Testis (tissue), 3 donors: ENCODE measurements around the gene KRT81. TPM values are rescaled to one million over a fixed set of nuclear protein-coding genes. Genes with fewer than 3 reads are reported as not detected.

Experiments
- DNase-seq: peaks from one replicate; pipeline ENCODE4 v3.0.0-alpha.2; 2019
- H3K27ac ChIP-seq, 2 donors: fragments of 200-600 bp; sonication (generic); one replicate each; pipeline ENCODE4 v1.5.1; 2019
- H3K27me3 ChIP-seq: fragments of 200-600 bp; sonication (generic); one replicate; pipeline ENCODE4 v1.5.1; 2019
- H3K36me3 ChIP-seq: fragments of 200-600 bp; sonication (generic); one replicate; pipeline ENCODE4 v1.5.1; 2017; ENCODE audit warnings: low read depth; ENCODE audit errors: missing control alignments
- H3K4me1 ChIP-seq: fragments of 200-600 bp; sonication (generic); one replicate; pipeline ENCODE4 v1.5.1; 2019
- H3K4me3 ChIP-seq, 2 donors: fragments of 200-600 bp; sonication (generic); one replicate each; pipeline ENCODE4 v1.5.1; 2017 to 2019
- H3K9me3 ChIP-seq: fragments of 200-600 bp; sonication (generic); one replicate; pipeline ENCODE4 v1.5.1; 2017
- POLR2A ChIP-seq: fragments of 450-650 bp; IDR thresholded peaks from one replicate; pipeline ENCODE4 v1.6.1; 2017; ENCODE audit warnings: antibody characterized with exemption, mild to moderate bottlenecking, moderate library complexity
- WGBS, 2 donors: methylation state at CpG; one replicate each; pipeline ENCODE4 v1.1.5; 2018; 5-methylcytosine and 5-hydroxymethylcytosine counted together
- intact Hi-C: fragments of 100-400 bp; cut with DNase I; formaldehyde crosslinking; loops from one replicate; pipeline ENCODE4 v1.15.1; 2023; ENCODE audit warnings: low total_unique reads
- polyA plus RNA-seq: library from polyadenylated mRNA; stranded (reverse); fragments of 350-450 nt; fragmentation: Illumina TruSeq; extraction: RNeasy Lipid Tissue Mini Kit (QIAGEN cat#74804); gene quantifications from one replicate; pipeline ENCODE4 v1.2.3, GENCODE V29; 2014; ENCODE audit warnings: low read depth, low replicate concordance; ENCODE audit not compliant: insufficient read depth
- total RNA-seq, 2 donors: library from RNA; depleted of rRNA; stranded (reverse); fragments of >200 nt; gene quantifications; one replicate each; pipeline ENCODE4 v1.2.3, GENCODE V29; 2016
- TF ChIP-seq, protein P1 (sequence below), 3 experiments: fragments of 450-650 bp in 2 of 3; fragments of 200-600 bp in 1 of 3; sonication (generic) in 1 of 3; IDR thresholded peaks; one replicate each; pipeline ENCODE4 v1.5.1; 2016 to 2019; ENCODE audit warnings: antibody characterized with exemption in 3 of 3, mild to moderate bottlenecking in 2 of 3, moderate library complexity in 1 of 3

Gene KRT81
- total and polyA plus RNA-seq, 3 donors from 2014 or later: 0.74 TPM; not detected in 2

DNA sequence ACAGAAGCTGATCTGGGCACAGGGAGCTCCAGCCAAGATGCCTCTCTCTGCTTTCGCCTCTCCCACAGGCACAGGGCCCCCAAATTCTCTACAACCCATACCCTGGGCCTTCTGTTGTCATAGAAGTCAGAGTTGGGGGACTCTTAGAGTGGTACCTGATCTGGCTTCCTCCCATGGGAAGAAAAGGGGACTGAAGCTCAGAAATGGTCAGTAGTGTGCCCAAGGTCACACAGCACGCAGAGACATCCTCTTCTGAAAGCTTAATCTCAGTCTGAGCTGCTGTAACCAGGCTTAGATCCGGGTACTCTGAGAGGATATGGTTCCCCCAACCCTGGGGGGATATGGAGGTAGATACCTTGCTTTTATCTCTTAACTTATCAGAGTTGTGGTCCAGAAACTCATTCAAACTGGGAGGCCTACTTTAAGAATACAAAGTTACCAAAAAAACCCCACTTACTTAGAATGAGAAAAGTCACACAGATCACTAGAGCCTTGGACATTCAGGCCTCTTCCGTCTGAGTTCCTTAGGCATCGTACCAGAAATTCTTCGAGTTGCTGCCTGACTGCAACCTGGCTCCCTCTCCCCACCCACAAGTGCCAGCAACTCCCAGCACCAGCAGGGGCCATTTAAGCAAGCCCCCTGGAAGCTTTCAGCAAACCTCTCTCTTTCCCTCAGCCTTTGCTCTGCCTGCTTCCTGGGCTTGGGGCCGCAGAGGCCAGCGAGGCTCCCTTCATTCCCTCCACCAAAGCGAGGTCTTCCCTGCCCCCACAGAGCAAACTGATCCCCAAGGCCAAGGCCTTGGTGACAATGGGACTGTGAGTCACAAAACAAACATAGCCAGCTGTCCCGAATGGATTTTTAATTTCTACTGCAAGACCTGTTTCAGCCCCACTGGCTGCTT lies 44.4 kb downstream of the KRT81 start:
- 53 to 66% methylated on average over 8 to 10 of the region's 10 CpGs for WGBS, 2 donors
- TF ChIP-seq, protein P1, sequence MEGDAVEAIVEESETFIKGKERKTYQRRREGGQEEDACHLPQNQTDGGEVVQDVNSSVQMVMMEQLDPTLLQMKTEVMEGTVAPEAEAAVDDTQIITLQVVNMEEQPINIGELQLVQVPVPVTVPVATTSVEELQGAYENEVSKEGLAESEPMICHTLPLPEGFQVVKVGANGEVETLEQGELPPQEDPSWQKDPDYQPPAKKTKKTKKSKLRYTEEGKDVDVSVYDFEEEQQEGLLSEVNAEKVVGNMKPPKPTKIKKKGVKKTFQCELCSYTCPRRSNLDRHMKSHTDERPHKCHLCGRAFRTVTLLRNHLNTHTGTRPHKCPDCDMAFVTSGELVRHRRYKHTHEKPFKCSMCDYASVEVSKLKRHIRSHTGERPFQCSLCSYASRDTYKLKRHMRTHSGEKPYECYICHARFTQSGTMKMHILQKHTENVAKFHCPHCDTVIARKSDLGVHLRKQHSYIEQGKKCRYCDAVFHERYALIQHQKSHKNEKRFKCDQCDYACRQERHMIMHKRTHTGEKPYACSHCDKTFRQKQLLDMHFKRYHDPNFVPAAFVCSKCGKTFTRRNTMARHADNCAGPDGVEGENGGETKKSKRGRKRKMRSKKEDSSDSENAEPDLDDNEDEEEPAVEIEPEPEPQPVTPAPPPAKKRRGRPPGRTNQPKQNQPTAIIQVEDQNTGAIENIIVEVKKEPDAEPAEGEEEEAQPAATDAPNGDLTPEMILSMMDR (IDR thresholded peaks at IDR 0.05): no peak
- no peak for TF ChIP-seq POLR2A
- intact Hi-C loops: no loop called here
- H3K4me1 ChIP-seq: no peaks in the 10 kb centered on the region
- no peaks in the 10 kb centered on the region for H3K27me3 ChIP-seq
- no peak for DNase-seq
- H3K36me3 ChIP-seq: no peaks in the 10 kb centered on the region
- no peaks in the 10 kb centered on the region for H3K9me3 ChIP-seq
- H3K4me3 ChIP-seq: no peak overlapping the region
- no peak overlapping the region for H3K27ac ChIP-seq

DNA sequence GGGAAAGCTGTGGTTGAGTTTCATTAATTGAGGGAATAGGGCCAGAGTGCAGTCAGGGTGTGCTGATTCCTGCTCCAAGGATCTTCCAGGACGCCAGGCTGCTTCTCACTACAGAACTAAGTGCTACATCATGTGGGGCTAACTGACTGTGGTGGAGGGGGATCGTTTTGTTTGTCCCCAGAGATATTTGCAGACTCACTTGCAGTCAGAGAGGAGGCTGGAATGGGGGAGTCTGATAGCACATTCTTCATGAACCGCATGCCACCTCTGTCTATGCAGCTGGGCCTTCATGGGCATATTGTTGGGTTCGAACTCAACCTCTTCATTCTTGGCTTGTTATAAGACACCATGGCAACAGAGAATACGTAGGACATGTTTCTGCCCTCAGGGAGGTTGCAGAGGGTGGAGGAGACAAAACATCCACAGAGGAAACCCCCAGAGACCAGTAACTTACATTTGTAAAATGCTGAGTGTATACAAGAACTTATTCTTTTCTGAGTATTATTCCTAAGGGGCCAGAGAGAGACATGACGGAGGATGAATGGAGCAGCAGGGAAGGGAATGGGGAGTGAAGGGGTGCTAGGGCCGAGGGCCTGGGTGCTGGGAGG lies 45.3 kb downstream of the KRT81 start:
- no peak overlapping the region for H3K27ac ChIP-seq
- TF ChIP-seq, protein P1 (IDR thresholded peaks at IDR 0.05): no peak
- TF ChIP-seq POLR2A: no peak
- no peaks in the 10 kb centered on the region for H3K9me3 ChIP-seq
- H3K4me1 ChIP-seq: no peaks in the 10 kb centered on the region
- intact Hi-C loops: no loop called here
- no peak for DNase-seq
- 79 to 87% methylated on average over 7 of the region's 7 CpGs for WGBS, 2 donors
- H3K36me3 ChIP-seq: no peaks in the 10 kb centered on the region
- no peaks in the 10 kb centered on the region for H3K27me3 ChIP-seq
- no peak overlapping the region for H3K4me3 ChIP-seq

DNA sequence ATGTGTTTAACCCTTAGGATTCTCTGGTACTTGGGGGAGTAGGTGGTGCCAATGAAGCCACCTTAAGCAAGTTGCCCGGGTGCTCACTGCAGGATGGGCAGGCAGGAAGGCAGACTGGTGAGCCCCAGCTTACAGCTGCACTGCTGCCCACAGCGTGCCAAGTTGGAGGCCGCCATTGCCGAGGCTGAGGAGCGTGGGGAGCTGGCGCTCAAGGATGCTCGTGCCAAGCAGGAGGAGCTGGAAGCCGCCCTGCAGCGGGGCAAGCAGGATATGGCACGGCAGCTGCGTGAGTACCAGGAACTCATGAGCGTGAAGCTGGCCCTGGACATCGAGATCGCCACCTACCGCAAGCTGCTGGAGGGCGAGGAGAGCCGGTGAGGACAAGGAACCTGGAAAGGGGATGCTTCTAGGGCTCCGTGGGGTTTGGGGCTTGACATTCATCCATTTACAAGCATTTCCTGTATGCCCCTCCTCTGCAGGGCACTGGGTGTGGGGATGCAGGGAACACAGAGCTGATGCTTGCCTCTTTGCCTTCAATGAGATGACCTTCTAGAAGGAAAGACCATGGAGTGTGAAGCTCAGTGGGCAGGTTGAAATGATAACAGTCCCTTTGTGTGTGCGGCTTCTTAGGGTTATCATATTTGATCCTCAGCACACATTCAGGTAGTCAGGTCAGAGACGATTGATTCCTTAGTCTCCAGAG lies 45.9 kb downstream of the KRT81 start:
- no peaks in the 10 kb centered on the region for H3K4me1 ChIP-seq
- TF ChIP-seq POLR2A: no peak
- TF ChIP-seq, protein P1 (IDR thresholded peaks at IDR 0.05): no peak
- no peaks in the 10 kb centered on the region for H3K27me3 ChIP-seq
- H3K4me3 ChIP-seq: no peak overlapping the region
- intact Hi-C loops: no loop called here
- H3K9me3 ChIP-seq: no peaks in the 10 kb centered on the region
- H3K27ac ChIP-seq: no peak overlapping the region
- DNase-seq: no peak
- H3K36me3 ChIP-seq: no peaks in the 10 kb centered on the region
- WGBS, 2 donors: 92 to 95% methylated on average over 19 to 20 of the region's 20 CpGs

DNA sequence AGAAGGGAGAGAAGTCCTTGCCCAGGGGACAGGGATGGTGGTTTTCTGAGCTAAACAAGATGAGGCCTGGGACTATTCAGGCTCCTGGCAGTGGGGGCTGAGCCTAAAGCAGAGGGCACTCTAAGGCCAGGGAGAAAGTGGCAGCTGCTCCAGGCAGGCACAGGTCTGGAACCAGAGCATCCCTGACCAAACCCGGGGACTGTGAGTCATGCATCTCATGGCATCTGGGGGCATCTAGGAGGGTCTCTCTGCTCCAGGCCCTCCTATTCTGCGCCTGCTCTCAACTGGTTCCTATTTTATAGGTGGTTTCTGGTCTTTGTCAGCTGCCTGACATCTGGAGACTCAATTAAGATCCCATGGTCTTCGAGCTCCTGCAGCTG lies 46.7 kb downstream of the KRT81 start:
- intact Hi-C loops: no loop called here
- DNase-seq: no peak
- no peak for TF ChIP-seq POLR2A
- Histone ChIP-seq H3K27ac (no peak overlapping the region), H3K36me3 (no peaks in the 10 kb centered on the region), H3K9me3 (no peaks in the 10 kb centered on the region), H3K4me1 (no peaks in the 10 kb centered on the region), H3K27me3 (no peaks in the 10 kb centered on the region), H3K4me3 (no peak overlapping the region)
- WGBS, 2 donors: 84 to 85% methylated on average over 3 of the region's 3 CpGs
